Stimulated activated CD8-positive, alpha-beta memory T cell treated with anti-CD3 and anti-CD28 coated beads, Interleukin-15, amount 100 ng/mL, for 24 hours (primary cell): Measurements from ENCODE around the gene NEDD4L.

Experiments
- DNase-seq: peaks from one replicate; pipeline ENCODE4 v3.0.0-alpha.2; 2020; ENCODE audit warnings: low read depth

NEDD4L gene

GRCh38 chr18:58119819-58120218 is 75.8 kb downstream of the NEDD4L start:
- DNase-seq, result no peak

GRCh38 chr18:58124475-58124874 is 80.4 kb downstream of the NEDD4L start:
- no peak for DNase-seq

- no peak for DNase-seq
Measured at GRCh38 chr18:58125183-58125582, 81.2 kb downstream of the NEDD4L start.

- DNase-seq, result no peak
Measured at GRCh38 chr18:58125756-58126155, 81.7 kb downstream of the NEDD4L start.

- DNase-seq, result no peak
Measured at GRCh38 chr18:58128381-58129374, 84.7 kb downstream of the NEDD4L start.

GRCh38 chr18:58132595-58133261 is 88.7 kb downstream of the NEDD4L start:
- DNase-seq, result no peak

DNA sequence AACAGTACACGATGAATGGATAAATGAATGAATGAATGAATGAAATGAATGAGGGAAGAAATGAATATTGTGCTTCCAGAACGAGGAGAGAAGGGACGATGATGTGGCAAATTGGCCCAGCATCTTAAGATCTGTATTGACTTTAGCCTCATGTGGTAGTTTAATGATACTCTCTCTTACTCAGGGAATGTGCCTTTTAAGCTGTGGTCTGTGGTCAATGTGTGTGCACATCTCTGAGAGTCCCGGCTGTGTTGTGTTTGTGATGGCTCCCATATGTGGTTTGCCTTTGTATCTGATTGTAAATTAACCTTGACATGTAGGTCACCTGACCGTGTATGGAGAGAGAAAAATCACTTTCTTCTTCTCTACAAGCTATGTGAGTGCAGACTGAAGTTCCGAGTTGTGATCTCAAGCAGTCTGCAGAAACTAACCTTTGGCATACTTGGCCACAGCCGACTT is 91.2 kb downstream of the NEDD4L start:
- DNase-seq, result no peak

DNA sequence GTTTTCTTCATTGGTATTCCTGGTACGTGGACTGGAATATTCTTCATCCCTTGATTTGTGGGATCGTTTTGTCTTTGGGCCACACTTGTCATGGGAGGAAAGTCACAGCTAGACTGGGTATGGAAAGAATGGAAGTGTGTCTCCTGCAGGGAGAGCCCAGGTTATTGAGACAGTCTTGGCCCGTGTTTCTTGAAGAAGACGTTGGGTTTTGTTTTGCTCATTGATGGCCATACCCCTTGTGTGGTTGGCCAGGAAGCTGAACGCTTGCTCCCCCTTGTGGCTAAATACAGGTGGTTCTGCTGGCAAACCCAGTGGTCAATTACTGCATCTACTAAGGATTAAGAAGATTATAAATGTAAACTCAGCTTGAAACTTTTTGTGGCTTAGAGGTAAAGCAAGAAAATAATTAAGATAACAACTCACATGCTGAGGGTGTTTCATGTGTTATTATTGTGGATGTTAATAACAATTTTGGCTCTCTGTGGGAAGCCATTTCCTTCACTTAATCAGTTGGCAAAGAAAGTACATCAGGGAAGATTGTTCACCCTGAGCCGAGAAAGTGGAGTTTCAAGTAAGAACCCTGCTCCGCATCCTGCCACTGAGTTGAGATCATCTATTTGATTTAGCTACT is 91.8 kb downstream of the NEDD4L start:
- peak; percentile 5 for DNase-seq

- no peak for DNase-seq
Measured at GRCh38 chr18:58136879-58137278, 92.9 kb downstream of the NEDD4L start.

- DNase-seq, result no peak
Measured at GRCh38 chr18:58139459-58140386, 95.7 kb downstream of the NEDD4L start.

DNA sequence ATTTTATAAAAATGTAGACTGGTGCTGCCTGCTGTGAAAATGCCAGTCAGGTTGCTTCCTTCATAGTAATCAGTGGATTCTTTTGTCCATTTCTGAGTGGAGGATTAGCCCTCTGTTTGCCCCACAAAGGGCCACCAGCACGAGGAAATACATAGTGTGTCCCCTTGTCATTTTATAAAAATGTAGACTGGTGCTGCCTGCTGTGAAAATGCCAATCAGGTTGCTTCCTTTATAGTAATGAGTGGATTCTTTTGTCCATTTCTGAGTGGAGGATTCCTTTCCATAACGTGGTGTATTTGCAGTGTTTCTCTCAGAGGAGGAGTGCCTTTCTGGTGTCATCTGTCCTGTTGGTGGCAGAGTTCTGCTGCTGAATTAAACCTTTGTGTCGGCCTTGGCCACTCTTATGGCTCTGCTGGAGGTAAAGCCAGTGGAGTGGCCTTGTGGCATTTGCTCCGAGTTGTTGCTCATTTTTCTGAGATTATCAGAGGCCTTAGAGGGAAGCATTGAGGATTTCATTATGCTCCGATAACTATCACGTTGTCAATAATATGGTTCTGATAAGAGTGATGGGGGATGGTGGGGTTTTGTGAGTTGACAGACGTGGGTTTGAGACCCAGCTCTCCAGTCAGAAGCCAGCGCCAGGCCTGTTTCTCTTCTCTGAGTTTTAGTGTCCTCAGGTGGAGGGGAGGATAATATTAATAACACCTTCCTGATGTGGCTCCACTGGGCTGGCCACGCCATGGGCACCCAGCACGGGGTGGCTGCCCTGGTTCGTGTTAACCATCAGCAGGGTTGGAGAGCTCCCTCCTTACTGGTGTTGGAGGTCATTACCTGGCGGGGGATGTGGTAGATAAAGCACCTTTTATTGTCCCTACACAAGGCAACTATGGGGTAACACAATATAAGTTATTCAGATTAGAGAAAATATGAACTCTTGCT is 96.6 kb downstream of the NEDD4L start:
- no peak for DNase-seq

GRCh38 chr18:58143386-58143785 is 99.4 kb downstream of the NEDD4L start:
- DNase-seq, result no peak

- DNase-seq, result no peak
Measured at GRCh38 chr18:58144106-58144505, 100.1 kb downstream of the NEDD4L start.

DNA sequence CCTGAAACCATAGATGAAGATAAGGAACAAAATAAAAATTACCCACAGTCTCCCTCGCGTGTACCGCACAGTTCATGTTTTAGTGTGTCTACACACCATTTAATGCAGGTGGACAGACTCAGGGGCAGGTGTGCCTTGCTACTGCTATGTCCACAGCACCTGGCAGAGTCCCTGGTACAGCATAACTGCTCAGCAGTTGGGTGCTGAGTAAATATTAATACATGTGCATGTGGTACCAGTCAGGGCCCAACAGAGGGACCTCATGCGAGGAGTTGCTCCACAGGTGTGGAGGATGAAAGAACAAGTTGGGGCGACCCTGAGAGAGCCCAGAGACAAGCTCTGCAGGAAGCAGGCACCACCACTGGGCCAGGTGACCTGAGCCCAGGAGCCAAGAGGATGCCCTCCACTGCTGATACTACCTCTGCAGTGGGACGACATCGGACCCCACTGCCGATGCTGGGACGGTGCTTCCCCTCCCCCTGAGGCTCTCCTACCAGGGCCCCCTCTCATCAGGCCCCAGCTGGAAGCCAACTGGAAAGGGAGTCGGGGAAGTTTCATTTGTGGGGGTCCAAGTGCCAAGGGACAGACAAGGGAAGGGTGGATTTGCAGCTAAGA is 100.8 kb downstream of the NEDD4L start:
- DNase-seq, result no peak

GRCh38 chr18:58146099-58146498 is 102.1 kb downstream of the NEDD4L start:
- no peak for DNase-seq

DNA sequence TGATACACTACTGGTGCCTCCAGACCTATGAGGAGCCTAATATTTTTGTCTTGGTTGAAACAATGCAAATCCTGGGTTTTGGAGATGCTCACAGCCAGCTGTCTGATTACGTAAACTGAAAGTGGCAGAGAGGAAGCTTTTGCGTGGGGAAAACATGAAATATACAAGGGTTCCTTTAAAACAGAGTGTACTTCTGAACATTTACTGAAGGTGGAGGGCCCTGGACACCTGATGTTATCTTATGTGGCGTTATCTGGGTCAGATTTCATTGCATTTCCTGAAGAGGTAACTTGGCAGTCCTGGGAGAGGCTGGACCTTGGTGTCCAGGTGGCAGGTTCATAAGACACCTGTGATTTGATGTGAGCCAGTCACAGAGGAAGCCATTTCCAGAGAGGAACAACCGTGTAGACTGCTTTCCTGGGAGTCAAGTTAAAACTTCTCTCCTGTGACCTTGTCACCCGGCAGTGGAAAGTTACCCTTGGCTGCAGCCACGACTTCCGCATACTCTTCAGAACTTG is 105.0 kb downstream of the NEDD4L start:
- no peak for DNase-seq

DNA sequence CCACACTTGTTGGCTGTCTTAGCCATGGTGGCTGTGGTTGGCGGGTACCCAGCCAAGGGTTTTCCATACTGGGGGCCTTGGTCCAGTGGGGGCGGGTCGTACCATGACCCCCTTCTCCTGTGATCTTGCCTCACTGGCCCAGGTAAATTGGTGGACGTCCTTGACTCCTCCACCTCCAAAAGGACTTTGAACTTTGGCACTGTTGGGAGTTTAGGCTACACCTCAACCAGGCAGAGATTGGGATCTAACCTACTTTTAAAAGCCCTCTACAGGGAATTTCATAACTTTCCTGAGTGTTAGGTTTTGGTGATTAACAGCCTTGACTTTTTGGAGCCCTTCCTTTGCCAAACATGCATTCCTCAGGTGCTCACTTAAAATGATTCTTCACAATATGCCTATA is 106.7 kb downstream of the NEDD4L start:
- no peak for DNase-seq

- DNase-seq, result no peak
Measured at GRCh38 chr18:58152216-58152615, 108.2 kb downstream of the NEDD4L start.

- DNase-seq, result no peak
Measured at GRCh38 chr18:58152891-58153290, 108.9 kb downstream of the NEDD4L start.

DNA sequence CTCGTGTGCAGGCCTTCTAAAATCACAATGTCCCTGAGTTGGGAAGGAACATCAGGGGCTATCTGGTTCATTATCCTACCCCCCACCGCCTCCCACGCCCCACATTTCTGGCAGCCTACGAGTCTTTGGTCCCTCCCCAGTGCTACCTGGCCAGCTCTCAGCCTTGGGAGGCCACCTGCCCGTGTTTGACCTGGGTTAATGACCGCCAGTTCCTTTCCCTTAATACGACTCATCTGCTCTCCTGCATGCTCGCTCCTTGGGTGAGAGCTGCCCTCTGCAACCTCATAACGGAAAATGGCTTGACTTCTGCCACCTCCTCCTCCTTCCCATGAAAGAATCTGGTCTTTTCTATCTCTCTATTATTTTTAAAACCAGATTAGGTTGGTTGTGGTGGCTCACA is 112.5 kb downstream of the NEDD4L start:
- DNase-seq, result no peak
